GM12801 (cell line): Measurements from ENCODE around the gene CHRD.

Experiments
- TF ChIP-seq, protein P1 (sequence below): IDR thresholded peaks from one replicate; pipeline ENCODE4 v1.5.1; 2011; ENCODE audit warnings: control low read depth; ENCODE audit not compliant: insufficient read length; ENCODE audit errors: extremely low read depth

CHRD gene

DNA sequence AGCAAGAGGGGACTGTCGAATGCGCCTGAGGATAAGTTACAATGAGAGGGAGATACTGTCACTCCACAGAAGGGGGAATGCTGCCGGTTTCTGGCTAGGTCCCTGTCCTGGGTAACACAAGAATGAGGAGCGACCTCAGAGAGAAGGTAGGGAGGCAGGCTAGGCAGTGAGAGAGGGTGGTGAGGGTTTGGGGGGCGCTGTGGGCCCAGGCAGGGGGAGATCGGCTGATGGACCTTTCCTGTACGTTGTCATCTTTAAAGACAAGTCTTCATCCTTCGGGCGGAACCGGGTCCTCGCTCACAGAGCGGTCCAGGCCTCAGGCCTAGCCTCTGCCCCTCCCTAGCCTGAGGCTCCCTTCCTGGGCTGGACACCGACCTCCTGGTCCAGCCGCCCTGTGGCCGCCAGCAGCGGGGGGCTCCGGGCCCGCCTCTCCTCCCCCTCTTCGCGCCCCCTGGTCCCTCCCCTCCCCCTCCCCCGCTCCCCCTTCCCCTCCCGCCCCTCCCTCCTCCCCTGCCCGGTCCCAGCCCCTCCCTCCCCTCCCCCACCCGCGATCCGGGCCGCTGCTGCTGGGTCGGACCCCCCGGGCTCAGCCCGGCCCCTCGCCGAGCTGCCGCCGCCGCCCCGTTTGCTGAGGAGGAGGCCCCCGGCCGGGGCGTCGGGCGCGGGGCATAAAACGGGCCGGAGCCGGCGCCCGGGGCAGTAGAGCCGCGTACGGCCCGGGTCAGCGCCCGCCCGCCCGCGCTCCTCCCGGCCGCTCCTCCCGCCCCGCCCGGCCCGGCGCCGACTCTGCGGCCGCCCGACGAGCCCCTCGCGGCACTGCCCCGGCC lies at the start of gene CHRD:
Gene CHRD, plus strand, starts transcription at position 697 of the 827 bp plus-strand sequence. CDS start 265 bp downstream, outside the sequence.
- TF ChIP-seq, protein P1, sequence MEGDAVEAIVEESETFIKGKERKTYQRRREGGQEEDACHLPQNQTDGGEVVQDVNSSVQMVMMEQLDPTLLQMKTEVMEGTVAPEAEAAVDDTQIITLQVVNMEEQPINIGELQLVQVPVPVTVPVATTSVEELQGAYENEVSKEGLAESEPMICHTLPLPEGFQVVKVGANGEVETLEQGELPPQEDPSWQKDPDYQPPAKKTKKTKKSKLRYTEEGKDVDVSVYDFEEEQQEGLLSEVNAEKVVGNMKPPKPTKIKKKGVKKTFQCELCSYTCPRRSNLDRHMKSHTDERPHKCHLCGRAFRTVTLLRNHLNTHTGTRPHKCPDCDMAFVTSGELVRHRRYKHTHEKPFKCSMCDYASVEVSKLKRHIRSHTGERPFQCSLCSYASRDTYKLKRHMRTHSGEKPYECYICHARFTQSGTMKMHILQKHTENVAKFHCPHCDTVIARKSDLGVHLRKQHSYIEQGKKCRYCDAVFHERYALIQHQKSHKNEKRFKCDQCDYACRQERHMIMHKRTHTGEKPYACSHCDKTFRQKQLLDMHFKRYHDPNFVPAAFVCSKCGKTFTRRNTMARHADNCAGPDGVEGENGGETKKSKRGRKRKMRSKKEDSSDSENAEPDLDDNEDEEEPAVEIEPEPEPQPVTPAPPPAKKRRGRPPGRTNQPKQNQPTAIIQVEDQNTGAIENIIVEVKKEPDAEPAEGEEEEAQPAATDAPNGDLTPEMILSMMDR = no peak

DNA sequence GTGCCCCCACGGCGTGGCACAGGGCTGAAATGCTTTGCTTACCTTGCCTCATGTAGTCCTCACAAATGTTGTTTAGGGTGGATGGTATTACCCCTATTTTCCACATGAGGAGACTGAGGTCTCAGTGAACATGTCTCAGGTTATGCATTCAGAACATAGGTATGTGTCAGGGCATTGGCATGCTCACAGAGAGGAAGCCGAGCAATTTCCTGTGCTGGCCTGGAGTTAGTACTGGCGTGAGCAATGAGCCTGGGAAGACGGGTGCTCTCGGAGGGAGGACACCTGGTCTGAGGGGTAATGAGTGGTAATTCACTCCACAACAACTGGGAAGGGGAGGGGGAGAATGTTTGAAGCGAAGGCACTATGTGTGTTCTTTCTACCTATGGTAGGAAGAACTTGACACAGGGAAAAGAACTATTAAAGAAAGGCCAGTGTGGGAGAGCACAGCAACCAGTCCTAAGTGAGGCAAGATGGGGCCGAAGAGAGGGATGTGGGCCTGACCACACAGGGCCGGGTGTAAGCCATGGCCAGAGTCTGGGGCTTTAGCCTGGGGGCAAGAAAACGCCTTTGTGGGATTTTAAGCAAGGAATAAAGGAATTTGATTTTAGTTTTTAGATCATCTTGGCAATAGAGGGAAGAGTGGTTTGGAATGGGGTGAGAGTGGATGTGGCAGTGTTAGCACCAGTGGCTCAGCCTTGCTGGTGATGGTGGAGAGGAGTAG lies 47.3 kb upstream of the CHRD start:
- TF ChIP-seq, protein P1 = no peak

DNA sequence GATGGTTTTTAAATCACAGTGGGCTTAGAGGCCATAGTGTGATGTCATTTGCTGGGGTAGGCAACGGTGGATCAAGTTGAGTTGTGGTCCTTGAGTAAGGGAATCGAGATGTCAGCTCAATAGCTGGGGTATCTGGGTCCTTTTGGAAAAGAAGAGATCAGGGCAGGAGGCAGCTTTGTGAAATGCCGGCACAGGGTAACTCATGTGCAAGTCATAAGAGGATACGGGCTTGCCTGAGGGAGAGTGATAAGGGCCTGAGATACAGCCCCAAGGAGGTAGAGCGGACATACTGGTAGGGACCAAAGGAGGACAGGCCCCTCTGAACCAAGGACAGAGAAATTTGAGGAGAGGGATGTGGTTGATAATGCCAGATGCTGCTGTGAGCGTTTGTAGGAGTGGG lies 46.7 kb upstream of the CHRD start:
- TF ChIP-seq, protein P1 = no peak

DNA sequence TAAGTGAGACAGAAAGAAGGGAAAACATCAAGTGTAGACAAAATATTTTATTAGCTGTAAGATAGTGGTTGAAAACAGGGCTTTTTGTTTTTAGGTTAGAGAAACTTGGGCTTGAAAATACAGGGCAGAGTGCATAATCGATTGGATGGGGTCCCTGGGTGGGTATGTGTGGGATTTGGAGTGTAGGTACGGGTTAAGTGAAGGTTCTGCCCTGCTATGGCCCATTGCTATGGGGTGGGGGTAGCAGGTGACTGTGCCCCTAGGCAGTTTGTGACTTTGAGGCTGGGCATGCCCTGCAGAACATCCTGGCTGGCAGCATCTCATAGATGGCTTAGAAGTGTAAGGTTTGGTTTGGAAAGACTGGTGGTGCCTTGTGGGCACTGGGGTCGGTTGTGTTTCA lies 46.2 kb upstream of the CHRD start:
- TF ChIP-seq, protein P1 = no peak

DNA sequence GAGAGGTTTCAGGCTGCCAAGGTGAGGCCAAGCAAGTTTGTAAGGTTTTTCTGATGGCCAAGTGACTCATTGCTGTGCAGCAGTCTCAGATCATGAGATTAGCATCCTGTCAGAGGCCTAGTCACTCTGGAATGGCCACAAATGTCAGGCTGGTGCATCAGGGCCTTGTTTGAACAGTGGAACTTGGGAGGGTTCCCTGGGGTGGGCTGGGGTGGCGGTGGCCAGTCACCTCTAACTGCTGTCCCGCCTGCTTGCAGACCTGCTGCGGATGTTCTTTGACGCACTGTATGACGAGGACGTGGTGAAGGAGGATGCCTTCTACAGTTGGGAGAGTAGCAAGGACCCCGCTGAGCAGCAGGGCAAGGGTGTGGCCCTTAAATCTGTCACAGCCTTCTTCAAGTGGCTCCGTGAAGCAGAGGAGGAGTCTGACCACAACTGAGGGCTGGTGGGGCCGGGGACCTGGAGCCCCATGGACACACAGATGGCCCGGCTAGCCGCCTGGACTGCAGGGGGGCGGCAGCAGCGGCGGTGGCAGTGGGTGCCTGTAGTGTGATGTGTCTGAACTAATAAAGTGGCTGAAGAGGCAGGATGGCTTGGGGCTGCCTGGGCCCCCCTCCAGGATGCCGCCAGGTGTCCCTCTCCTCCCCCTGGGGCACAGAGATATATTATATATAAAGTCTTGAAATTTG lies 45.2 kb upstream of the CHRD start:
- TF ChIP-seq, protein P1 = no peak

DNA sequence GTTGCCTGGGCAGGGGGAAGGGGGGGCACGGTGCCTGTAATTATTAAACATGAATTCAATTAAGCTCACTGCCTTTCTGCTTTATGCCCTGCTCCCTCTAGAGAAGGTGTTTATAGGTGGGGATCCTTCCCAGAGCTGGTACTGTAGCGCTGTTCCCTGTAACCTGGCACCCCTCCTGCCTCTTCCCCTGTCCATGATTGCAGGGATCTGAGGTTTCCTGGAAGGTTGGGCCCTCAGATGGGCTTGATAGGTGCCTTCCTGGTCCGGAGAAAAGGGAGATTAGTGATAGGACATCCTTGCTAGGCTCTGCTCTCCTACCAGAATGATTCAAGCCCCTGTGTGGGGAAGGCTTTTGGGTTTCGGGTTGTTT lies 44.6 kb upstream of the CHRD start:
- TF ChIP-seq, protein P1 = no peak

DNA sequence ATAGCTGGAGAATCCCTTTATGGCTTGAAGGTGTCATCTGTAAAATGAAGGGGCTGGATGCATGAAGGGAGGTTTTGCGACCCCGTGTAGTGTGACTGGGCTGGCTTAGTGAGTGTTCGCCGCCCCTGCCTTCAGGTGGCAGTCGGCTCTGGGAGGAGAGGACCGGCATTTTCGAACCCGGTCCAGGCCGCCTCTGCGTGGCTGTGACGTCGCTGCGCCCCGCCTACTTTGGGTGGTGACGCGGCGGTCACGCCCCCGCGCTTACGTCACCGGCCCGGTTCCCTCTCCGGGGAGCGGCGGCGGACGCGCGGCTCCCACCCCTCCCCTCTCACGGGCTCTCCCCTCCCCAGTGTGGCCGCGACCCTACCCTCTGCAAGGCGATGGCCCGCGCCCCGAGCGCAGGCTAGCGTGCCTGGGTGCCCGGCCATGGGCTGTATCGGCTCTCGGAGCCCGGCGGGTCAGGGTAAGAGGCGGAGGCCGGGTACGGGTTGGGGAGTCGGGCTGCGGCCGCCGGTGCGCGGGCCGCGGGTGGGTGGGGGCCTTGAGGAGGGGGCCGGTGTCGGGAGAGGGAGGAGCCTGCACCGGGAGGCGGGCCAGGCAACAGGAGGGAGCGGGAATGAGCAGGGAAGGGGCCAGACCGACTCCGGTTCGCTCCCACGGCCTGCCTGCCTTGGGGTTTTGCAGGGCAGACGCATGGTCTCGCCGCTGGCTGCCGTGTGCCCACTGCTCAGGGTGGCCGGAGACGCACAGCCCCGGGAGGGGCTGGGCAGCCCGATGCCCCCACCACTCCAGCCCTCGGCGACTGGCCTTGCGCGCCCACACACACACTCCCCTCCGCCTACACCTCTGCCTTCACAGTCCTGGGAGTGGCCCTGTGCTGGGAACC lies 44.0 kb upstream of the CHRD start:
- TF ChIP-seq, protein P1 = no peak
